Mammary epithelial cell (primary cell): ENCODE data around the gene FAM13B.

Experiments used
- CTCF ChIP-seq, 2 donors: IDR thresholded peaks in 1 of 2; conservative IDR thresholded peaks in 1 of 2; 2 replicates each; pipeline ENCODE4 v1.5.1; 2011 to 2012; ENCODE audit warnings: inconsistent platforms in 2 of 2, low read length in 2 of 2, mild to moderate bottlenecking in 2 of 2, control low read depth in 1 of 2, low read depth in 1 of 2; ENCODE audit not compliant: insufficient read depth in 1 of 2; ENCODE audit errors: extremely low read depth in 1 of 2
- EZH2 ChIP-seq: IDR thresholded peaks from 2 replicates; pipeline ENCODE4 v1.6.1; 2012; ENCODE audit warnings: low read length, inconsistent platforms, borderline replicate concordance

- no peak for TF ChIP-seq CTCF (conservative IDR thresholded peaks at IDR 0.05 in 1 of 2, IDR thresholded peaks at IDR 0.05 in 1 of 2; ENCODE audit: extremely low read depth in 1 of 2, insufficient read depth in 1 of 2, low read depth in 1 of 2, low read length in 2 of 2)
- TF ChIP-seq EZH2, result no peak
These were observed 31.6 kb upstream of the FAM13B start for GRCh38 chr5:138064526-138064925.
